GM21723 (cell line): Measurements from ENCODE around the gene SLC16A4.
"Not testable (repeated sequence)": the region's sequence is repeated elsewhere in the genome, so short reads cannot be mapped to it uniquely, and the experiment has no call there.

Source experiments
- ATAC-seq: cut with Tn5 transposase; IDR thresholded peaks from one replicate; pipeline ENCODE4 v1.9.1; 2021; ENCODE audit warnings: mild to moderate bottlenecking, moderate library complexity; ENCODE audit not compliant: unreplicated experiment

SLC16A4 gene

DNA sequence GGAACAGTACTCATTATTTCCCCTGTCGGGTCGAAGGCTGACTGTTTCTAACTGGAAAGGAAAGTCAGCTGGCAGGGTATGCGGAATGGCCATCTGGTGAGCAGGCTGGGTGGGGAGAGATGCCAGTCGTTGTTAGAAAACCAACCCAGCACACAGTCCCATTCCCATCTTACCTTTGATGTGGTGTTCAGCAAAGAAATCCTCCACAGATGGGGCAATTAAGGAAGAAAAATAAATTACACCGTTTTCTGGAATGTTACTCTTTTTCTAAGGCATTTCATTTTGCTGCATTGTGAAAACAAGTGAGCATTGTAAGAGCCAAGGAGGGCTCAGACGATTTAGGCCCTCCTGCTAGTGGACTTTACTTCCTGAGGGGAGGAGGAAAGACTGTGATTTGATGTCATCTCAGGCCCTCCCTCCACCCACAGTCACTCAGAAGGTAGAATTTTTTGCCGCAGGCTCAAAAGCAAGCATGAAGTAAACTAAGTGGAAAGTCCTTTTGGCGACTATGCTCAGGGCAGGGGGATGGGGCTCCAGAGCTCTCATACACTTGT, at the start of gene SLC16A4:
Gene SLC16A4 (minus strand): TSS at position 335 of the 554 bp plus-strand sequence. CDS start 1,703 bp downstream, outside the sequence.
- ATAC-seq: no peak

DNA sequence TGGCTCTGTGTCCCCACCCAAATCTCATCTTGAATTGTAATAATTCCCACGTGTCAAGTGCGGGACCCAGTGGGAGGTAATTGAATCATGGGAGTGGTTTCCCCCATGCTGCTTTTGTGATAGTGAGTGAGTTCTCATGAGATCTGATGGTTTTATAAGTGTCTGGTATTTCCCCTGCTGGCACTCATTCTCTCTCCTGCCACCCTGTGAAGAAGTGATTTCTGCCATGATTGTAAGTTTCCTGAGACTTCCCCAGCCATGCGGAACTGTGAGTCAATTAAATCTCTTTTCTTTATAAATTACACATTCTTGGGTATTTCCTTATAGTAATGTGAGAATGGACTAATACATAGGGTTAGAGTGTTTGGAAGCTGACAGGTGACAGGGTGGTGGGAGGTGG, 49.0 kb upstream of the SLC16A4 start:
- not testable (repeated sequence) for ATAC-seq

DNA sequence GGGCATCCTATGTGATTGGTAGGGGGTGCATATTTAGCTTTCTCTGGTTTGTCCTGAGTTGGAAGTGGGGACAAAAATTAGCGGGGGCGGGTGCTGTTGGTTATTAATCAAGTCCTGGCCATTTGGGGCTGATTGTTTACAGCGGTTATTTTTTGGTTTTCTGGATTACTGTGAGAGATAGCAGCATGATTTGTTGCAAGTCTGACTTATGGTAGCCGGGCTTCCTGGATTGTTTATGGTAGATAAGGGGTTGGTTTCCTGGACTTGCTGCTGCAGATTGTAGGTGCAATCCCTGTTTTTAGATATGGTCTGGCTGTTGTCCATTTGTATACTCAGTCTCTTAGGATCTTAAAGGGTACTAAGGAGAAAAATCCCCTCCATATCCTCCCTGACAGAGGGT, 48.1 kb upstream of the SLC16A4 start:
- no peak for ATAC-seq

DNA sequence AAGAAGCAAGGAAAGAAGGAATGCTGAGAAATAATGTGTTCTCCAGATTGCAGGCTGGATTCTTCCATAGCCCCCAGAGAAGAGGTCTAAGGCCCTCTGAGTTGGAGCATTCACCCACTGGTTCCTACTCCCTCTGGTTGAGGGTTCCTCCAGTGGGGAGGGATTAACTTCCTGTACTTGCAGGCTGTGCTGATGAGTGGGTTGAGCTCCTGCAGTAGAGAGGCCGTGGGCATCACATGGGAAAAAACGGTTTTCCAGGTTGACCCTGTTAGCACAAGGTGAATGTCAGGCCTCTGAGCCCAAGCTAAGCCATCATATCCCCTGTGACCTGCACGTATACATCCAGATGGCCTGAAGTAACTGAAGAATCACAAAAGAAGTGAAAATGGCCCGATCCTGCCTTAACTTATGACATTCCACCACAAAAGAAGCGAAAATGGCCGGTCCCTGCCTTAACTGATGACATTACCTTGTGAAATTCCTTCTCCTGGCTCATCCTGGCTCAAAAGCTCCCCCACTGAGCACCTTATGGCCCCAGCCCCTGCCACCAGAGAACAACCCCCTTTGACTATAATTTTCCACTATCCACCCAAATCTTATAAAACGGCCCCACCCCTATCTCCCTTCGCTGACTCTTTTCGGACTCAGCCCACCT, 46.9 kb upstream of the SLC16A4 start:
- ATAC-seq: not testable (repeated sequence)

DNA sequence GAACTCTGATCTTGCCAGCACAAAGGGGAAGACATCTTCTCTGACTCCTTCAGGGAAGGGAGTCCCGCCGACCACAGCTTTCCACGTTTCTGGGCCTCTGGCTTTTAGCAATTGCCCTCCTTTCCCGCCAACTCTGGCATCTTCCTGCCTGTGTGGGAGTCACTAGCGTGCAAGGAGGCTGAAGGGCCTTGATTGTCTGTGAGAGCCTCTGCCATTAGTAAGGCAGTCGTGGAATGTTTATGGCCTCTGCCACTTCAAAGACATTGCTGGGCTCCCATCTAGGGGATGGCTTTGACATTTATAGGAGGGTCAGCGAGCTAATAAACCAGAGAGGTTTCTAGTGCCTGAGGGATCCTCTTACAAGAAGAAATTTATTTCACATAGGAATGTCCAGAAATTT, 45.8 kb upstream of the SLC16A4 start:
- no peak for ATAC-seq

DNA sequence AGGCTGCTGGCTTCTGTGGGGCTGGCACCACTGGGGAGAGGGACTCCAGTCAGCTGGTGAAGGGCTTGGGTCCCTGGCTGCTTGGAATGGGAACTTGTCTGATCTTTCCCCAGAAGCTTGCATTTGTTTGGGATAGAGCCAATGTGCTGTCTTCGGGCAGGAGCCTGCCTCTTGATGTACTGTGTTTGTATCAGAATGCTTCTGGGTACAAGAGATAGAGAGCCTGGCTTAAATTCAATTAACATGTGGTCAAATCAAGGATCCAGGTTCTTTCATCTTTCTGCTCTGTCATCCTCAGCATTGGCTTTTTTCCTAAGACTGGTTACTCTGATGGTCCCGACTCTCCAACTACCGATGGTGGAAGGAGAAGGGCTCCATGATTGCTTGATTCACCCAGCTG, 44.1 kb upstream of the SLC16A4 start:
- ATAC-seq: no peak

DNA sequence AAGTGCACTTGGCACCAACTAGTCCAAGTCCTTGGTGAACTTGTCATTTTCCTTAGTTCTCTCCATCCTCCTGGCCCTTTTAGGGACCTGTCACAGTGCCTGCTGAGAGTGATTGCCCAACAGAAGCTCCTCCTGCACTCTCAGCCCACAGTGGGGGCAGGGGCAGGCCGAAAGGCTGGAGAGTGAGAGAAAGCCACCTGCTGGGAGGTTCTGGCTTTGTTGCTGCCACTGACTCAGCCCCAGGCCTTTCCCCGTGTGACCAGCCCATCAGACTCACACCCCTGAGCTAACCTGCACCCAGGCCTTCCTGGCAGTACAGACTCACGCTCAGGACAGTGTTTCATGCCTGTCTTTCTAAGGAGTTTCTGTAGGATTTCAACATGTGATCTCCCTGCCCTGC, 43.0 kb upstream of the SLC16A4 start:
- no peak for ATAC-seq

DNA sequence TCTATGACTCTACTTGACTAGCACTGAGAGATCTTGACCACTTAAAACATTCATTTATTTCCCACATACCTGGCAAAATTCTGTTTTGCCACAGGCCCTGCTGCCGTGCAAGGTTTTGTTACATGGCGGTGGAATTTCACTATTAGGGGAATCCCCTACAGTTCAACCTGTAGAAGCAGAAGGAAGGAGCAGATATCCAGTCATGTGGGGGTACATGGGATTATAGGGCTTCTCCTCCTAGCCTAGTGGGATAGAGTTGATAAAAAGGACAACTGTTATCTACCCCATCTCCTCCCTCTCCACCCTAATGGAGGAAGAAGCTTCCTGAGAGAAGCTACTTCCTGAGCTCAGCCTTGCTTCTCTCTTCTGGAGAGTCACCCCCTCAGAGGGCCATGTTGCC, 42.4 kb upstream of the SLC16A4 start:
- no peak for ATAC-seq

DNA sequence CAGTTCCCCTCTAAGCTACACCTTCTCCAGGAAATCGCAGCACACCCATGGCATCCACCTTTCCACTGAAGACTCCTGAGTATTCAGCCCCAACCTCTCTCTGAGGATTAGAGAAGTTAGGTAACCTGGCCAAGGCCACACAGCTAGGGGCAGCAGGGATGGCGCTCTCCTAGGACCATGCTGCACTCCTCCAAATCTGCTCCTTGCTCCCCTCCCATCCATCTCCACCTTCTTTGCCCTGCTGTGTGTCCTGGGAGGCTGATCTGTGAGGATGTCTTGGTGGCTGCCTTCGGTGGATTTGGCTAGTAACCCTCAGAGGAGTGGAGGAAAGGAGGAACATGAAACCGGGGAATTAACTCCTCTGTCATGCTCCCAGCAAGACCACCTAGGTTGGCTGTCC, 40.1 kb upstream of the SLC16A4 start:
- no peak for ATAC-seq

DNA sequence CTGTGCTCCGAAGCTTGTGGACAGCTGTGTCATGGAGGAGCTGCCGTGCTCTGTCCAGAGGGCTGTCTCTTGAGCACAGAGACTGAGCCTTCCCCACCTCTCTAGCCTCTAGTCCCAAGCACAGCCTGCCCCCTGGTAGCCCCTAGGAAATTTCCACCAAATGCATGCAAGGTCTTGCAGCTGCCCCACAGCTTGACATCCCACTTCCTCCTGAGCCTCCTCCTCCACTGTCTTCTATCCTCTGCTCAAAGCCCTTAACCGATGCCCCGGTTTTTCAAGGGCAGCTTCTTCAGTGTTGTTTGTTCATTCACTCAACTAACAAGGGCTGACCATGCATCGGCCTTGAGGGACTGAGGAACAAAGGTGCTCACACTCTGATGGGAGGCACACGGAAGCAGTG, 39.5 kb upstream of the SLC16A4 start:
- no peak for ATAC-seq

DNA sequence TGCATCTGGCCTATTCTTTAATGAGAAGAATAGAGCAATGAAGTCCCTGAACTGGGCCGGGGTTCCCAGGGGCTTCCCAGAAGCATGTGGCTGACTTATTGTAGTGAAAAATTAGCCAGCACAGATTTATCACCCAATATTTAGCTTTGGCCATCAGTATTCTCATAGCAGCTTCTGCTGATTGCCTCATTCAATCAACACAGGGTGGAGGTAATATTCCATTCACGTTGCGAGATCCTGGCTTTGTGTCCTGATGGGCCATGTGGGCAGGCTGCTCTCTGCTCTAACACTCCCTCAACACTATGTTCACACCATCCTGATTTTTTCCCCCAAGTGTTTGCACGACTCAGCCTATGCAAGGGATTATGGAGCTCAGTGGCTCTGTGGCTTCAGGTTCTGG, 38.1 kb upstream of the SLC16A4 start:
- no peak for ATAC-seq

DNA sequence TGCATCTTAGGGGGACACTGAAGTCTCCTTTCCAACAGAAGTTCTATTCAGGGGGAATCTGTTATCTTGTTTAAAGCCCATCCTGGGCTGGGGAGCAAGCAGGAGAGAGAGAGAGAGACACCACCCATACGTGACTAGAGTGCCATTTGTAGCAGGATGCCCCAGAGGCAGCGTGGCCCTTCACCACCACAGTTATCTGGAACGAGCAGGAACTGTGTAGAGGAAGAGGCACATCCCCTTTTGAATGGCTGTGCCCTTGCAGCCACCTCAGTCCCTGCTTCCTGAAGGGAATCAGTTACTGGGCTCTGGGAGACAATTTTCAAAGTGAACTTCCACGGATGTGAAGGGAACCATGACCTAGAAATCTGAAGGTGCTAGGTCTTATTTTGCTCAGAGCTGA, 36.0 kb upstream of the SLC16A4 start:
- no peak for ATAC-seq

DNA sequence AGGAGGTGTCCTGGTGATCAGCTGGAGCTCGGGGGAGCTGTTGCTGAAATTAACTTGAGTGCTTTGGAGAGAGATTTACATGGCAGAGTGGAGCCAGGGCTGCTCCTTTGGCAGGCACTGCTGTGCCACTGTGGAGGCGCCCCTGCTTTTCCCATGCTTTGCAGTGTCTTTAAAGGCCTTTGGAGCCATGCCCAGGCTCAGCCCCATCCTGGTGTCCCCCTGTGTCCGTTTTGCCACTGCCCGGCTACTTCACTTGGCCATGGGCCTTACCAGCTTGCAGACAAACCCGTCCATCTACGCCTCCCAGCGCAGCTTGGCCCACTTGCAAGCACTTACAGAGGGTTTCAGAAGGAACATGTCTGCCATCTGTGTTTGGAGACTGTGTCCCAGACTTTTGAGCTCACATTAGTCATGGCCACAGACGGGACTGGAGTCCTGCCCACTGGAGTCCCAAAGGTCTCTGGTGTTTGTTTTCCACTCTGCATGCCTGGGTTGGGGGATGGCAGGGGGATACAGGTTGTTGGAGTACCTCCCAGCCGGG, 34.9 kb upstream of the SLC16A4 start:
- no peak for ATAC-seq

DNA sequence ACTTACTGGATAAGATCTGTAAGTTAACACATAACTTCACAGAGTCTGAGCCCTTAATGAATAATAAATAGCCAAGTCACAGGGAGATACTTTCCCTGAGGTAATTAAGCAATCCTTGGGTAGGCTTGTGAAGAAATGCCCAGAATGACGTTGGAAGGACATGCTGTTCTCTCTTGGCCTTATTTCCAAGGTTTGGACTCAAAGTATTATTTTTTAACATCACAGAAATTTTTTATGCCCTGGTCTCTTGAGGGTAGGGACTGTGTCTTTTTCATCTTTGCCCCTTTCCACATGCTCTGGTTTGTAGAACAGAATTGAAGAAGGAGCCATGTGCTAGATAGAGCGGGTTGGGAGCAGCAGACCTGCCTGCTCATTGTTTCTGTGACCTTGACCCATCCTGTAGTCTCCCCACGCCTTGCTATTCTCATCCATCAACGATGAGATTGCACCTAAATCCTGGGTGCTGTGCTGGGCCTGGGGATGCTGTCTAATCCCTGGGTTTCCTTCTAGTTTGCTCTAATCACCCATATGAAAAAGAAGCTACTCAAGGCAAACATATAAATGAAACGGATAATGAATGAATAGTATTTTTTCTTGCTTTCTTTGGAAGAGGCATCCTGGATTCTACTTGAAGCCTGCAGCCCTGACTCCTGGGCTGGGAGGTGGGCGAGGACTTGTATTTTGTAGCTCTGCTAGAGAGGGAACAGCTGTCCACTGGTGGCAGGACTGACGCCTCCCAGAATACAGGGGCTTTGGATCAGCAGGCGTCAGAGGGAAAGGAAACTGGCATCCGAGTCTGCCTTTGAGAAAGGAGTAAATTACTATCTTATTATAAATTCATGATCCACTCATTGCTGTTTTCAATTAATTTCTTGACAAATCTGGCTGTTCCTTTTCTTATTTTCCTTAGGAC, 34.1 kb upstream of the SLC16A4 start:
- ATAC-seq: no peak

DNA sequence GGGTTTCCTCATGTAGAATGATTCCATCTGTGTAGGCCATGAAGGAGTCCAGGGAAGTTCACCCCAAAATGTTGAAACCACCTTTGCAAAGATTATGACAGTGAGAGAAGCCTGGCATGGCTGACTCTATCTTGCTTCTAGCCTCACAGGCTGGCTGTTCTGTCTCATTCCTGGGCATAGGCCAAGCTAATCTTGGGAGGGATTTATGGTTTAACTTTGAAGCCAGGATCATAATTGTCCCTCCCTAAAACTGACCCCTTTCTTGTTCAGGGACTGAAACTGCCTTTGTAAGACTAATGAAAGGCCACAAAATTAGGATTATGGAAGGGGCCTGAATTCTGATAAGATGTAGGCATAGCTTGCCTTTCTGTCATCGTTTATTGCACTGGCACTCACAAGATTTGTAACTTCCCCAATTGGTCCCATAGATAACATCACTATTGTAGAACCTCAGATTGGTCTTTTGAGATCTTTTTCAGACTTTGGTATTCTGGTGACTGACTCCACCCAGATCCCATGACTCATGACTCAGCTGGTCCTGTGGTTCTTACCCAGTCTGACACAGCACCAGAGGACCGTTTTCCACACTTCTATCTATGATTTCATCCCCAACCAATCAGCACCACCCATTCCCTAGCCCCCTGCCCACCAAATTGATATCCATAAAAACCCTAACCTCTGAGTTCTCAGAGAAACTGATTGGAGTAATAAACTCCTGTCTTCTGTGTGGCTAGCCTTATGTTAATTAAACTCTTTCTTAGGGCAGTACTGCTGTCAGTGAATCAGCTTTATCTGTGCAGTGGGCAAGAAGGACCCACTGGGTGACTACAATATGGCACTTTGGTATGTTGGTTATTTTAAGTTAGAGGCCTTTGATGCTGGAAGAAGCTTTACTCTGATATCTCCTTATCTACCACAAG, 30.3 kb upstream of the SLC16A4 start:
- ATAC-seq: no peak

DNA sequence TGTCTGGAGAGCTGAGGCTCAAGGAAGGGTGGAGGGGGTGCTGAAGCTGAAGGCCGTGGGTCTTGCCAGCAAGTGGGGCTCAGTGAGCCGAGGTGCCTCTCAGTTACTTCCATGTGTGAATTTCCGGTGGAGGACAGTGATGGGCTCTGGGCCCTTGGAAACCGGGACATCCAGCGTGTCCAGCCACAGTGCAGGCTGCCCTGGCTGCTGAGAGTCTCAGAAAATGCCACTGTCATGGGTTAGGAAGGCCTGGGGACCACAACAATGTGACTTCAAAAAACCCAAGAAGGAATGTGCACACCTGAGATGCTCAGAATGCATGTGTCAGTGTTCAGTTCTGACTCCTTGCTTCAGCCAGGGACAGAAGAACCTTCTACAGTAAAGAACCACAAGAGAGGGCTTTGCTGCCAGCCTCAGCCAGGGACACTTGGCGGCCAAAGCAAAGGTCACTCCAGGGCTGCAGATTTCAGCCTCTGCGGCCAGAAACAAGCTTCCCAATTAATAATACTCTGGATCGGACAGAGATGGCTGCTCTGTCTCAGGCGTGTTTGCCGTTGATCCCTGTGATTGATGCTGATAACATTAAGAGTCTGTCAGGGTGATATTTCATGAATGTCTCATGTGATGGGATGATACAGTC, 29.3 kb upstream of the SLC16A4 start:
- no peak for ATAC-seq

DNA sequence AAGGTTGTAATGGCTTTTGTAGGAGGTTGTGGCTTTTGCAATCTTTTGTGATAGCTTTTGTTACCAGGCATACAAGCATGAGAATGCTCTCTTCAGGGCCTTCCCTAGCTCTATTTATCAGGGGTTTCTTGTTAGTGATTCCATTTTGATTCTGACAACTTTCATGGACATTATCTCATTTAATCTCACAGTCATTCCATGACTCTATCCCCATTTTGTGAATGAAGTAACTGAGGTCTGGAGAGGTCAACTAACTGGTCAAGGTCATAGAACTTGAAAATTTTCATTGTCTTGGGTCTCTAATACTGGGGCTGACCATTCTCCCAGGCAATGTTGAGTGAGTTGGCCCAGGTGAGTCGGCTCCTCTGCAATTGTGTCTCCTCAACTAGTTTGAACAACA, 27.9 kb upstream of the SLC16A4 start:
- no peak for ATAC-seq

DNA sequence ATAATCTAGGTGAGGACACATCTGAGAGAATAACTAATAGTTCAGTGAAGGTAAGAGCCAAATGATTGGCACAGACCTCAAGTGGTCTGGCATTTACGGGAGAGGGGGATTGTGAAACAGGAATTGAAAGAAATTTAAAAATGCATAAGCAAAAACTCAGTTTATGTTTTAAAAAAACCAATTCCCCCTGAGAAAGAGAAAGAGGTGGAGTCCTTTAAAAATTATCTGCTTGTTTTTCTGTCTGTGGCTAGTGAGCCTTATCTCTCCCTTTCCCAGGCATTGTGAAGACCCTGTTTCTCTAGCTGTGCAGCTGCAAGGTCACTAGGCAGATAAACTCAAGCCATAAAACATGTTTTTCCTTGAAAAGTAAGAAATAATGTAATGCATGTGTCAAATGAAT, 22.2 kb upstream of the SLC16A4 start:
- ATAC-seq: not testable (repeated sequence)

DNA sequence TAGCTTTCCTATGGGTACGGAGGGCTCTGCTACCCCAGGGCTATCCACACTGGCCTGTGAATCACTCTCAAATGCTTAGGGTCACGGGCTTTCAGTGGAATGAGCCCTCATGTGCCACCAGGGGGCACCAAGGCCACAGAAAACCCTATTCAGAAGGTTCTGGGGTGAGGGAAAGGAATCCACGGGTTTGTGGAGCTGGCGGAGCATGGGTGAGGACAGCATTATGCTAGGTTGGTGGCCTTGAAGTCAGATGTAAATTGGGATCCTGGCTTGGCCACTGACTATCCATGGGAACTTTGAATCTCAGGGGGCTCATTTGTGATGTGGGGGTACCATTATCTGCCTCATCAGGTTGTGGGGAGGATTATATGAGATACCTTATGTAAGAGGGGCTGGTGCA, 21.8 kb upstream of the SLC16A4 start:
- peak; percentile 43 for ATAC-seq

DNA sequence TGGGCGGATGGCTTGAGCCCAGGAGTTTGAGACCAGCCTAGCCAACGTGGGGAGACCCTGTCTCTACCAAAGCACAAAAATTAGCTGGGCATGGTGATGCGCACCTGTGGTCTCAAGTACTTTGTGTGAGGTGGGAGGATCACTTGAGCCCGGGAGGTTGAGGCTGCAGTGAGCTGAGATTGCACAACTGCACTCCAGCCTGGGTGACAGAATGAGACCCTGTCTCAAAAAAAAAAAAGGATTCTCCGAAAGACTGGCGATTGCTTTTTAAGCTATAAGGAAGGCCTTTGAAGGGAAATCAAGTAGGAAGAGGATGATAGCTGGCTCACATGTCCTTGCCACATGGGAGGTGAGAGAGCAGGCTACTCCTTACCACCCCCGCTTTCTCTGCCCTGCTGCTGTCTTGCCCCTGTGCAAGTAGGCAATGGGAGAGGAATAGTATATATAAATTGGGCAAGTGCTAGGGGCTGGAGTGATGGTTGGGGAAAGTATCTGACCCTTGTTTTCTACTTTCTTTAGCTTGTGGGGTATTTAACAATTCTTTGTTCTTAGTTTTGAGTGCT, 20.4 kb upstream of the SLC16A4 start:
- no peak for ATAC-seq
